ENCODE data around the gene NAPG.
"Not testable (repeated sequence)": the region's sequence is repeated elsewhere in the genome, so short reads cannot be mapped to it uniquely, and the experiment has no call there.

The NAPG gene

DNA sequence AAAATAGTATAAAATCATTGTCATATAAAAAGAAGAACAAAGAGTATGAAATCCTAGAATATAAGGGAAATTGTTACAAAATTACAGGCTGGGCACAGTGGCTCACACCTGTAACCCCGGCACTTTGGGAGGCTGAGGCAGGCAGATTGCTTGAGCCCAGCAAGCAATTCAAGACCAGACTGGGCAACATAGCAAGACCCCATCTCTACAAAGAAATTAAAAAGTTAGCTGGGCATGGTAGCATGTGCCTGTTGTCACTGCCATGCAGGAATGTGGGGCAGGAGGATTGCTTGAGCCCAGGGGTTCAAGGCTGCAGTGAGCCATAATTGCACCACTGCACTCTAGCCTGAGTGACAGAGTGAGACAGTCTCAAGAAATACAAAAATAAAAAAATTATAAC is 44.8 kb downstream of the NAPG start:
- TF ChIP-seq SPI1 (IDR thresholded peaks at IDR 0.05; ENCODE audit: low read depth, low read length) (no peak), POLR2AphosphoS5 (IDR thresholded peaks at IDR 0.05; ENCODE audit: low read depth, low read length) (no peak), POU2F2 (IDR thresholded peaks at IDR 0.05; ENCODE audit: low read depth, low read length) (no peak), PAX5 (IDR thresholded peaks at IDR 0.05; ENCODE audit: insufficient read depth, low read length, severe bottlenecking) (no peak), TAF1 (IDR thresholded peaks at IDR 0.05; ENCODE audit: low read depth, low read length) (no peak), POLR2A (IDR thresholded peaks at IDR 0.05; ENCODE audit: low read depth, low read length) (no peak)
- no peak for DNase-seq (ENCODE audit: insufficient read length, low spot score)
- FAIRE-seq = no peak

DNA sequence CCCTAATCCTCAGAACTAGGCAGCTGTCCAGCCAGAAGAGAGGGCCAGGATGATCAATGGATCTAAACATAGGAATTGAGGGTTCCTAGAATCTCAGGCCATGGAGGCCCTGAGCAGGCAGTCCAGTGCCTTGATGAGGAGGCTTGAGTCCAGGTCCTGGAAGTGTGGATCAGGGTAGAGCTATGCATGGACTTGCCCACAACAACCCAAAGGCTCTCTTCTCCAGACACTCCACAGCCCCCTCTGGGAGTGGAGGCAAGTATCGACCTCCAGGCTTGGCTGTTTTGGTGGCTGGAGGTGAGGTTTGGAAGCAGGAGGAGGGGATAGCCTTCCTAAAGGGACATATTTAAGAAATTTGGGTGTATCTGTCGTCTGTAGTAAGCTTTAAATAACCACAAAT is 45.7 kb downstream of the NAPG start:
- no peak for DNase-seq (ENCODE audit: insufficient read length, low spot score)
- TF ChIP-seq POU2F2 (IDR thresholded peaks at IDR 0.05; ENCODE audit: low read depth, low read length) (no peak), TAF1 (IDR thresholded peaks at IDR 0.05; ENCODE audit: low read depth, low read length) (no peak), PAX5 (IDR thresholded peaks at IDR 0.05; ENCODE audit: insufficient read depth, low read length, severe bottlenecking) (no peak), POLR2AphosphoS5 (IDR thresholded peaks at IDR 0.05; ENCODE audit: low read depth, low read length) (no peak), SPI1 (IDR thresholded peaks at IDR 0.05; ENCODE audit: low read depth, low read length) (no peak), POLR2A (IDR thresholded peaks at IDR 0.05; ENCODE audit: low read depth, low read length) (no peak)
- no peak for FAIRE-seq

- DNase-seq (ENCODE audit: insufficient read length, low spot score); FAIRE-seq: not testable (repeated sequence)
These were observed 47.4 kb downstream of the NAPG start for GRCh38 chr18:10573261-10573660.

- not testable (repeated sequence) for FAIRE-seq; DNase-seq (ENCODE audit: insufficient read length, low spot score)
These were observed 48.6 kb downstream of the NAPG start for GRCh38 chr18:10574412-10574811.

DNA sequence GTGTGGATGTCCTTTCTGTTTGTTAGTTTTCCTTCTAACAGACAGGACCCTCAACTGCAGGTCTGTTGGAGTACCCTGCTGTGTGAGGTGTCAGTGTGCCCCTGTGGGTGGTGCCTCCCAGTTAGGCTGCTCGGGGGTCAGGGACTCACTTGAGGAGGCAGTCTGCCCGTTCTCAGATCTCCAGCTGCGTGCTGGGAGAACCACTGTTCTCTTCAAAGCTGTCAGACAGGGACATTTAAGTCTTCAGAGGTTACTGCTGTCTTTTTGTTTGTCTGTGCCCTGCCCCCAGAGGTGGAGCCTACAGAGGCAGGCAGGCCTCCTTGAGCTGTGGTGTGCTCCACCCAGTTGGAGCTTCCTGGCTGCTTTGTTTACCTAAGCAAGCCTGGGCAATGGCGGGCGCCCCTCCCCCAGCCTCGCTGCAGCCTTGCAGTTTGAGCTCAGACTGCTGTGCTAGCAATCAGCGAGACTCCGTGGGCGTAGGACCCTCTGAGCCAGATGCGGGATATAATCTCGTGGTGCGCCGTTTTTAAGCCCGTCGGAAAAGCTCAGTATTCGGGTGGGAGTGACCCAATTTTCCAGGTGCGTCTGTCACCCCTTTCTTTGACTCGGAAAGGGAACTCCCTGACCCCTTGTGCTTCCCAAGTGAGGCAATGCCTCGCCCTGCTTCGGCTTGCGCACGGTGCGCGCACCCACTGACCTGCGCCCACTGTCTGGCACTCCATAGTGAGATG is 52.2 kb downstream of the NAPG start:
- not testable (repeated sequence) for DNase-seq (ENCODE audit: insufficient read length, low spot score); FAIRE-seq

DNA sequence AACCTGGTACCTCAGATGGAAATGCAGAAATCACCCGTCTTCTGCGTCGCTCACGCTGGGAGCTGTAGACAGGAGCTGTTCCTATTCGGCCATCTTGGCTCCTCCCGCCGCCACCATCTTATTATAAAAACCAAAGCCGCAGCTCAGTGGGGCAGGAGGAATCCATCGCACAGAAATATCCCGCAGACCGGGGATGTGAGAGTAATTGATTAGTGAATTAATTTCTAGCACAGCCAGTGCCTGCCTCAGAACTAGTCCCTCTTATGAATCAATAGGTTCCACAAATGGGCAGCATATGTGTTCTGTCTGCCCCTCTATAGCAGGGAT is 52.7 kb downstream of the NAPG start:
- DNase-seq (ENCODE audit: insufficient read length, low spot score); FAIRE-seq: not testable (repeated sequence)

DNA sequence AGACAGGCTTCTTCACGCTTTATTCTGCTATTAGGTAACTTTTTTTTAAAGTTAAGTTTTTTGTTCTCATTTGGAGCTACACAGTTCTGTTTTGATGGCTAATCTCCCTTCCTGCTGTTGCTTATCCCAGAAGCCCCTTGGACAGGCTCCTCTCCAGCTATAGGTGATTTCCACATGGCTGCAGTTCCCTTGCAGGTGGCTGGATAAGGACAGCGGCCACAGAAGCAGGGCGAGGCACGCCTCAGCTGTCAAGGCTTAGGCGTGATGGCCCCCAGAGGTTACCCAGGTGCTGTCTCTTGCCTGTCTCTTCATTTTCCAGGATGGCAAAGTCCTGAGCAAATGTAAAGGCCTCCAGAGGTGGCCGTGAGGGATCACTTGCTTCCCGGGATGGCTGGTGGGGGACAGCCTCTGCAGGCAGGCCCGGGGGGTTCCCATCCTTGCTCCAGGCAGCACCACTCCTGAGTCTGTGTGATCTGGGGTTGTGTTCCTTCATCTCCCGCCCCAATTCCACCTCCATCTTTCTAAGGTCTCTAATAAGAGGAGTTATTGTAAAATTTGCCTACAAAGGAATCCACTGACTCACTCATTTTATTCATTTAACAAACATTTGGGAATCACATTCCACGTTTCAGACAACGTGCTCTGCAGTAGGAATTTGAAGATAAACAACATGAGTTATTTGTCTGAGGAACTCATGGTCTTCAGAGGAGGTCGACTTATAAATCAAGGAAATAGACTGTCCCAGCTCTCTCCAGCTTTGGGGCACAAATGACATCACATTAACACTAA is 53.4 kb downstream of the NAPG start:
- TF ChIP-seq POLR2AphosphoS5 (IDR thresholded peaks at IDR 0.05; ENCODE audit: low read depth, low read length) (no peak), POU2F2 (IDR thresholded peaks at IDR 0.05; ENCODE audit: low read depth, low read length) (no peak), PAX5 (IDR thresholded peaks at IDR 0.05; ENCODE audit: insufficient read depth, low read length, severe bottlenecking) (no peak), TAF1 (IDR thresholded peaks at IDR 0.05; ENCODE audit: low read depth, low read length) (no peak), POLR2A (IDR thresholded peaks at IDR 0.05; ENCODE audit: low read depth, low read length) (no peak), SPI1 (IDR thresholded peaks at IDR 0.05; ENCODE audit: low read depth, low read length) (no peak)
- FAIRE-seq = no peak
- DNase-seq (ENCODE audit: insufficient read length, low spot score) = no peak

GRCh38 chr18:10580215-10580614 is 54.4 kb downstream of the NAPG start:
- no peak for FAIRE-seq
- no peak for DNase-seq (ENCODE audit: insufficient read length, low spot score)
- no peak for TF ChIP-seq POLR2A (IDR thresholded peaks at IDR 0.05; ENCODE audit: low read depth, low read length)

DNA sequence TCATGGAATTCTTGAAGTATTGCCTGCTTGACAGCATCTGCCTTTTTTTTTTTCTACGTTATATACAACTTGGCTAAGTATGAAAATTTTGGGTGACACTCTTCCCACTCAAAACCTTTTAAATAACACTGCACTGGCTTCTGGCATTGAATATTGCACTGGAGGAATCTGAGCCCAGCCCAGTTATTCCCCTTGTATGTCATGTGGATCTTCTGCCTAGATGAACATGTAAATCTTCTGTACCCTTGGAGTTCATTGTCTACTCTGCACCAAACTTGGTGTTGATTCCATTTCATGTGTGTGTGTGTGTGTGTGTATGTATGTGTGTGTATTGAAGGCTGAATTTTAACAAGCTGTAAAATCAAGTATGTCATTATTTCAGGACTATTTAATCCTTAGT is 59.4 kb downstream of the NAPG start:
- no peak for TF ChIP-seq POU2F2 (IDR thresholded peaks at IDR 0.05; ENCODE audit: low read depth, low read length)
- no peak for TF ChIP-seq PAX5 (IDR thresholded peaks at IDR 0.05; ENCODE audit: insufficient read depth, low read length, severe bottlenecking)
- no peak for TF ChIP-seq POLR2AphosphoS5 (IDR thresholded peaks at IDR 0.05; ENCODE audit: low read depth, low read length)
- TF ChIP-seq POLR2A (IDR thresholded peaks at IDR 0.05; ENCODE audit: low read depth, low read length) = no peak
- TF ChIP-seq TAF1 (IDR thresholded peaks at IDR 0.05; ENCODE audit: low read depth, low read length) = no peak
- TF ChIP-seq SPI1 (IDR thresholded peaks at IDR 0.05; ENCODE audit: low read depth, low read length) = no peak
- no peak for DNase-seq (ENCODE audit: insufficient read length, low spot score)
- peak; percentile 74 for FAIRE-seq

DNA sequence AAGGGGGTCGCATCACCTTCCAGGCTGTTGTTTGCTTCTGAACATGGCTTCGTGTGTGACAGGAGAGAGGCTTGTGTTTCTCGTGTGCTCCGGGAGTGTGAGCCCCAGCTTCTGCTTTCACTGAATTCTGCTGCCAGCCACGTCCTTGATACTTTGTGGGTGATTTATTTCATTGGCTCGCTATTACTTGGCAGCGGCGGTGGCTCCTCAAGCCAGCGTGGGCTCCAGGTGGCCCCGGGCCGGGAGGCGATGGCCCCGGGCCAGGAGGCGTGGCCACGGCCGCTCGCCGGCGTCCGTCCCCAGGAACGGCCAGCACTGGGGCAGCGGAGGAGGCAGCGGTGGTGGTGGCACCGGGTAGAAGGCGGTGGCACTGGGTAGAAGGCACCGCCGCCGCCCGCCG is 63.1 kb downstream of the NAPG start:
- DNase-seq (ENCODE audit: insufficient read length, low spot score) (no peak), FAIRE-seq (no peak)
- TF ChIP-seq POU2F2 (IDR thresholded peaks at IDR 0.05; ENCODE audit: low read depth, low read length) = no peak
- TF ChIP-seq TAF1 (IDR thresholded peaks at IDR 0.05; ENCODE audit: low read depth, low read length) = no peak
- TF ChIP-seq SPI1 (IDR thresholded peaks at IDR 0.05; ENCODE audit: low read depth, low read length) = no peak
- TF ChIP-seq POLR2A (IDR thresholded peaks at IDR 0.05; ENCODE audit: low read depth, low read length) = no peak
- TF ChIP-seq POLR2AphosphoS5 (IDR thresholded peaks at IDR 0.05; ENCODE audit: low read depth, low read length) = no peak
- TF ChIP-seq PAX5 (IDR thresholded peaks at IDR 0.05; ENCODE audit: insufficient read depth, low read length, severe bottlenecking) = no peak

- no peak for FAIRE-seq
- TF ChIP-seq POLR2AphosphoS5 (IDR thresholded peaks at IDR 0.05; ENCODE audit: low read depth, low read length) (no peak), PAX5 (IDR thresholded peaks at IDR 0.05; ENCODE audit: insufficient read depth, low read length, severe bottlenecking) (no peak), SPI1 (IDR thresholded peaks at IDR 0.05; ENCODE audit: low read depth, low read length) (no peak)
These were observed 64.6 kb downstream of the NAPG start for GRCh38 chr18:10590412-10590811.

More at GRCh38 chr18:10590412-10590811, 64.6 kb downstream of the NAPG start:
- DNase-seq (ENCODE audit: insufficient read length, low spot score) = no peak
